ENCODE results near the gene RPGRIP1L.

RPGRIP1L gene

GRCh38 chr16:53651357-53651756, 52.3 kb downstream of the RPGRIP1L start:
- no peak for DNase-seq (ENCODE audit: low spot score)

GRCh38 chr16:53646506-53646905, 57.2 kb downstream of the RPGRIP1L start:
- DNase-seq (ENCODE audit: low spot score): no peak

GRCh38 chr16:53643474-53643873, 60.2 kb downstream of the RPGRIP1L start:
- no peak for DNase-seq (ENCODE audit: low spot score)

- DNase-seq (ENCODE audit: low spot score): no peak
Observed at GRCh38 chr16:53642094-53642493, 61.6 kb downstream of the RPGRIP1L start.

- no peak for DNase-seq (ENCODE audit: low spot score)
Observed at GRCh38 chr16:53636978-53637377, 66.7 kb downstream of the RPGRIP1L start.

GRCh38 chr16:53632526-53632925, 71.1 kb downstream of the RPGRIP1L start:
- no peak for DNase-seq (ENCODE audit: low spot score)

GRCh38 chr16:53631236-53632025, 72.2 kb downstream of the RPGRIP1L start:
- no peak for DNase-seq (ENCODE audit: low spot score)

GRCh38 chr16:53629607-53630312, 73.9 kb downstream of the RPGRIP1L start:
- DNase-seq (ENCODE audit: low spot score): no peak

- no peak for DNase-seq (ENCODE audit: low spot score)
Observed at GRCh38 chr16:53629151-53629550, 74.5 kb downstream of the RPGRIP1L start.

- no peak for DNase-seq (ENCODE audit: low spot score)
Observed at GRCh38 chr16:53626811-53627210, 76.8 kb downstream of the RPGRIP1L start.

- DNase-seq (ENCODE audit: low spot score): no peak
Observed at GRCh38 chr16:53626161-53626560, 77.5 kb downstream of the RPGRIP1L start.

- DNase-seq (ENCODE audit: low spot score): no peak
Observed at GRCh38 chr16:53625221-53625620, 78.4 kb downstream of the RPGRIP1L start.

- no peak for DNase-seq (ENCODE audit: low spot score)
Observed at GRCh38 chr16:53622315-53622714, 81.3 kb downstream of the RPGRIP1L start.

GRCh38 chr16:53620476-53620875, 83.2 kb downstream of the RPGRIP1L start:
- DNase-seq (ENCODE audit: low spot score): no peak

GRCh38 chr16:53619235-53619634, 84.4 kb downstream of the RPGRIP1L start:
- no peak for DNase-seq (ENCODE audit: low spot score)

GRCh38 chr16:53614346-53614745, 89.3 kb downstream of the RPGRIP1L start:
- no peak for DNase-seq (ENCODE audit: low spot score)

GRCh38 chr16:53612003-53612402, 91.7 kb downstream of the RPGRIP1L start:
- no peak for DNase-seq (ENCODE audit: low spot score)

- DNase-seq (ENCODE audit: low spot score): no peak
Observed at GRCh38 chr16:53611179-53611696, 92.4 kb downstream of the RPGRIP1L start.

- no peak for DNase-seq (ENCODE audit: low spot score)
Observed at GRCh38 chr16:53609536-53609935, 94.1 kb downstream of the RPGRIP1L start.

GRCh38 chr16:53608094-53608493, 95.6 kb downstream of the RPGRIP1L start:
- no peak for DNase-seq (ENCODE audit: low spot score)

- DNase-seq (ENCODE audit: low spot score): no peak
Observed at GRCh38 chr16:53605831-53606400, 97.7 kb downstream of the RPGRIP1L start.

GRCh38 chr16:53605356-53605755, 98.3 kb downstream of the RPGRIP1L start:
- DNase-seq (ENCODE audit: low spot score): no peak

GRCh38 chr16:53601961-53602360, 101.7 kb downstream of the RPGRIP1L start:
- DNase-seq (ENCODE audit: low spot score): no peak
